ENCODE results near the gene NEGR1.

- TF ChIP-seq CTCF (IDR thresholded peaks at IDR 0.05; ENCODE audit: insufficient read depth, low read depth, low read length) (no peak), EZH2 (IDR thresholded peaks at IDR 0.05; ENCODE audit: insufficient read depth, low read length) (no peak)
These were observed 361.1 kb downstream of the NEGR1 start for GRCh38 chr1:71921204-71921603.
